Upper lobe of left lung (tissue), 4 donors: ENCODE measurements around the gene TJP3.

Experiments
- POLR2A ChIP-seq, 4 donors: fragments of 450-650 bp; IDR thresholded peaks; one replicate each; pipeline ENCODE4 v1.5.1; 2016 to 2017; ENCODE audit warnings: antibody characterized with exemption in 4 of 4, mild to moderate bottlenecking in 2 of 4
- TF ChIP-seq, protein P1 (sequence below), 6 experiments: fragments of 450-650 bp in 4 of 6; fragments of 200-600 bp in 2 of 6; sonication (generic) in 2 of 6; IDR thresholded peaks; one replicate each; pipeline ENCODE4 v1.5.1; 2016 to 2019; ENCODE audit warnings: antibody characterized with exemption in 6 of 6

DNA sequence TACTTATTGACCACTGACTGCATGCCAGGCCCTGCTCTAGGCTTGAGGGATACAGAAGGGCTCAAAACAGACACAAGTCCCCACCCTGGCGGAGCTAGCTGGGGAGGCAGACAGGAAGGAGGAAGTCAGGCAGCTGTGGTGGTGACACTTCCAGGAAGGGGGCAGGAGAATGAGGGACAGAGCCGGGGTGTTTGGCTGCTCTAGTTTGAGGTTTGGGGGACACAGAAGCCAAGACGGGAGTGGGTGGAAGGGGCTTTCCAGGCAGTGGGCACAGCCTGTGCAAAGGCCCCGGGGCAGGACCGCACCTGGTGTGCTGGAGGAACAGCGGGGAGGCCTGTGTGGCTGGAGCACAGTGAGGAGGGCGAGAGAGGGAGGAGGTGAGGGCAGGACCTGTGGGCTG is 58.3 kb downstream of the TJP3 start:
- TF ChIP-seq, protein P1, sequence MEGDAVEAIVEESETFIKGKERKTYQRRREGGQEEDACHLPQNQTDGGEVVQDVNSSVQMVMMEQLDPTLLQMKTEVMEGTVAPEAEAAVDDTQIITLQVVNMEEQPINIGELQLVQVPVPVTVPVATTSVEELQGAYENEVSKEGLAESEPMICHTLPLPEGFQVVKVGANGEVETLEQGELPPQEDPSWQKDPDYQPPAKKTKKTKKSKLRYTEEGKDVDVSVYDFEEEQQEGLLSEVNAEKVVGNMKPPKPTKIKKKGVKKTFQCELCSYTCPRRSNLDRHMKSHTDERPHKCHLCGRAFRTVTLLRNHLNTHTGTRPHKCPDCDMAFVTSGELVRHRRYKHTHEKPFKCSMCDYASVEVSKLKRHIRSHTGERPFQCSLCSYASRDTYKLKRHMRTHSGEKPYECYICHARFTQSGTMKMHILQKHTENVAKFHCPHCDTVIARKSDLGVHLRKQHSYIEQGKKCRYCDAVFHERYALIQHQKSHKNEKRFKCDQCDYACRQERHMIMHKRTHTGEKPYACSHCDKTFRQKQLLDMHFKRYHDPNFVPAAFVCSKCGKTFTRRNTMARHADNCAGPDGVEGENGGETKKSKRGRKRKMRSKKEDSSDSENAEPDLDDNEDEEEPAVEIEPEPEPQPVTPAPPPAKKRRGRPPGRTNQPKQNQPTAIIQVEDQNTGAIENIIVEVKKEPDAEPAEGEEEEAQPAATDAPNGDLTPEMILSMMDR (IDR thresholded peaks at IDR 0.05) = no peak
- TF ChIP-seq POLR2A (IDR thresholded peaks at IDR 0.05) = no peak
